ENCODE data around the gene CNIH3. TPM values are rescaled to one million over a fixed set of nuclear protein-coding genes. Genes with fewer than 3 reads are reported as not detected.

Gene CNIH3
- total RNA-seq, 1 donor from 2014 or later = 1.5 TPM

DNA sequence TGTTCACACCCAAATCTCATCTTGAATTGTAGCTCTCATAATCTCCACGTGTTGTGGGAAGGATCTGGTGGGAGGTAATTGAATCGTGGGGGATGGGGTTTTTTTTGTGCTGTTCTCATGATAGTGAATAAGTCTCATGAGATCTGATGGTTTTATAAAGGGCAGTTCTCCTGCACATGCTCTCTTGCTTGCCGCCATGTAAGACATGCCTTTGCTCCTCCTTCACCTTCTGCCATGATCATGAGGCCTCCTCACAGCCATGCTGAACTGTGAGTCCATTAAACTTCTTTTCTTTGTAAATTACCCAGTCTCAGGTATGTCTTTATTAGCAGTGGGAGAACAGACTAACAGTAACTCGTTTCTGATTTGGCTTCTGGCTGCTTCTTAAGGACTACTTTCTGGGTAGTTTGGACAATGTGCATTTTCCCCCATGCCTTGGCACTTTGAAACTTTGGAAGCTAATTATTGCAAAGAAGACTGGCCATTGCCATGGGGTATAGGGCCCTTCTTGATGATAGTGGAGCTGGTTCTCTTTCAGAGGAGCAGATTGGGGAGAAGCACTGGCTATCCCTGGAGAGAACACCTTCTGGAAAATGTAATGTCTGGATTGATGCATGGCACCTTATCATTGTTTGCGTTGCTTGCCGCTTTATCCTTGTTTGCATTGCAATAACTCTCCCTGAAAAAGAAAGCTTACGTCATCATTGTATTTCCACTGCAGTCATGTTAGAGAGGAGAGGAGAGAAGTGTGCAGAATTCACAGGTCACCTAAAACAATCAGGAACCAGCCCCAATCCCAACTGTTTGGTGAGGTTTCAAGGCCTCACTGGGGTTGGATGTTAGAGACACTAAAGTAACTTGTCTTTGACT lies 5.9 kb downstream of the CNIH3 start:
- DNase-seq (ENCODE audit: low spot score) = no peak
- Mint-ChIP-seq H3K36me3 (ENCODE audit: low read depth) (peaks cover 2% of the 10 kb centered on the region), H3K4me1 (ENCODE audit: low read depth) (peaks cover 17% of the 10 kb centered on the region), H3K27me3 (ENCODE audit: low read depth) (peaks cover 39% of the 10 kb centered on the region), H3K9me3 (ENCODE audit: low read depth) (peaks cover 4% of the 10 kb centered on the region), H3K27ac (ENCODE audit: unreplicated experiment) (no peak overlapping the region), H3K4me3 (ENCODE audit: unreplicated experiment) (no peak overlapping the region)
- TF ChIP-seq, protein P1, sequence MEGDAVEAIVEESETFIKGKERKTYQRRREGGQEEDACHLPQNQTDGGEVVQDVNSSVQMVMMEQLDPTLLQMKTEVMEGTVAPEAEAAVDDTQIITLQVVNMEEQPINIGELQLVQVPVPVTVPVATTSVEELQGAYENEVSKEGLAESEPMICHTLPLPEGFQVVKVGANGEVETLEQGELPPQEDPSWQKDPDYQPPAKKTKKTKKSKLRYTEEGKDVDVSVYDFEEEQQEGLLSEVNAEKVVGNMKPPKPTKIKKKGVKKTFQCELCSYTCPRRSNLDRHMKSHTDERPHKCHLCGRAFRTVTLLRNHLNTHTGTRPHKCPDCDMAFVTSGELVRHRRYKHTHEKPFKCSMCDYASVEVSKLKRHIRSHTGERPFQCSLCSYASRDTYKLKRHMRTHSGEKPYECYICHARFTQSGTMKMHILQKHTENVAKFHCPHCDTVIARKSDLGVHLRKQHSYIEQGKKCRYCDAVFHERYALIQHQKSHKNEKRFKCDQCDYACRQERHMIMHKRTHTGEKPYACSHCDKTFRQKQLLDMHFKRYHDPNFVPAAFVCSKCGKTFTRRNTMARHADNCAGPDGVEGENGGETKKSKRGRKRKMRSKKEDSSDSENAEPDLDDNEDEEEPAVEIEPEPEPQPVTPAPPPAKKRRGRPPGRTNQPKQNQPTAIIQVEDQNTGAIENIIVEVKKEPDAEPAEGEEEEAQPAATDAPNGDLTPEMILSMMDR (IDR thresholded peaks at IDR 0.05) = no peak

DNA sequence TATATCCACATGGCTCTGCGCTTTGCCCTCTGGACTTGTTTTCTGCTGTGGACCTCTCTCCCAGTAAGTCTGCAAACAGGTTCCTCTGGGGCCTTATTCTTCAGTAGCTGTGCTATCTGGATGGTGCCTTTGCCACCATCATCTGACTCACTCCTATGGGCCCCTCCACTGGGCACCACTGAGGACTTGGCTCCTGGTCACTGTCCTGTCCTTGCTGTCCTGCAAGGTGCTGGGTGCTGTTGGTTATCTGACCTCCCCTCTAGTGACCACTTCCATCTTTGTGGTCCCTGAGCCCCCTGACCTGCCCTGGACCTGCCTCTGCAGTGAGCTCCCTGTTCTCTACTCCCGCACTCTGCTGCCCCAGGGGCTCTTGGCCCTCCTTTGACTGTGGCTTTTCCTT lies 6.7 kb downstream of the CNIH3 start:
- Mint-ChIP-seq H3K9me3 (ENCODE audit: low read depth) (peaks cover 4% of the 10 kb centered on the region), H3K36me3 (ENCODE audit: low read depth) (peaks cover 2% of the 10 kb centered on the region), H3K27me3 (ENCODE audit: low read depth) (peaks cover 33% of the 10 kb centered on the region), H3K27ac (ENCODE audit: unreplicated experiment) (no peak overlapping the region), H3K4me1 (ENCODE audit: low read depth) (peaks cover 12% of the 10 kb centered on the region), H3K4me3 (ENCODE audit: unreplicated experiment) (no peak overlapping the region)
- TF ChIP-seq, protein P1 (IDR thresholded peaks at IDR 0.05) = no peak
- DNase-seq (ENCODE audit: low spot score) = no peak

DNA sequence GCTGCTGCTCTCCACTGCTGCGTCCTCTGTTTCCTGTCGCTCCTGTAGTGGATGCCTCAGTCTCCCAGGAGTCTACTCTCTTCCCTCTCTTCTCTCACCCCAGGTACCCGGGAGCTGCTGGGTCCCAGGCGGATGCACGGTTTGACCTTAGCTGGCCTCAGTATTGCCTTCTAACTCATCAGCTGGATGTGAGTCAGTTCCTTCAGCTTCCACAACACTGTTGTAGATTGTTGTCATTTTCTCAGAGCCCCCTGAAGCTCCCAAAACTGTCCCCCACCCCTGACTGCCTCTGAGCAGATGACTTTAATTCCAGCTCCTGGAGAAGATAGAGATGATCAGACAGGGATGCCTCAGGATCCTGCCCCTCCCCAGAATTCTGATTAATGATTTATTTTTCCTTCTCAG lies 7.2 kb downstream of the CNIH3 start:
- no peak for DNase-seq (ENCODE audit: low spot score)

DNA sequence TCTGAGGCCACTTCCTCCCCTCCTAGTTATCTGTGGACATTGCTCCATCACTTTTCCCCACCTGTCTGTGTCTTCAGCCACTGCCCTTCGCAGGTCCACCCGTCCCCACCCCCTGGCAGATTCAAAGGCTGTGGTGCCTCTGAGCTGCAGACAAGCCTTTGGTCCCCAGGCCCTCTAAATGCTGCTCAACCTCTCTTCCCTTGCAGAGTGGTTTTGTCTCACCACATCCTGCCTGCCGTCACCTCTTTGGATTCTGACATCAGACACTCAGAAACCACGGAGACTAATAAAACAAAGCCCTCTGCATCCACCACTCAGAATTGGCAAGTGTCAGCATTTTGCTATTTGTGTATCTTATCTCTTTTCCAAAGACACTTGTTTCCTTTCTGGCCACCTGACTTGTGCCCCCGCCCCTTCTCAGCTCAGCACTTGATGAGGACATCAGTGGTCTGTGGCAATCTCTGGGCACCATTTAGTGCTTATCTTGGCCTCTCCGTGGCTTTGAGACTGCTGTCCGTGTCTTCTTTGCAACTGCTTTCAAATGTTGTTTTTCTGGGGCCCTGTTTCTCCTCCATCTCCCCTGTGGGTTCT lies 7.7 kb downstream of the CNIH3 start:
- TF ChIP-seq, protein P1 (IDR thresholded peaks at IDR 0.05) = no peak
- peaks cover 12% of the 10 kb centered on the region for H3K4me1 Mint-ChIP-seq (ENCODE audit: low read depth)
- no peak for DNase-seq (ENCODE audit: low spot score)
- peak overlapping the region; percentile 18 for H3K27ac Mint-ChIP-seq (ENCODE audit: unreplicated experiment)
- H3K4me3 Mint-ChIP-seq (ENCODE audit: unreplicated experiment) = no peak overlapping the region
- H3K36me3 Mint-ChIP-seq (ENCODE audit: low read depth) = peaks cover 2% of the 10 kb centered on the region
- H3K9me3 Mint-ChIP-seq (ENCODE audit: low read depth) = peaks cover 4% of the 10 kb centered on the region
- peaks cover 28% of the 10 kb centered on the region for H3K27me3 Mint-ChIP-seq (ENCODE audit: low read depth)

More for the DNA sequence above, 7.2 kb downstream of the CNIH3 start:
- Mint-ChIP-seq H3K4me3 (ENCODE audit: unreplicated experiment) (no peak overlapping the region), H3K27ac (ENCODE audit: unreplicated experiment) (no peak overlapping the region), H3K4me1 (ENCODE audit: low read depth) (peaks cover 12% of the 10 kb centered on the region), H3K27me3 (ENCODE audit: low read depth) (peaks cover 32% of the 10 kb centered on the region), H3K36me3 (ENCODE audit: low read depth) (peaks cover 2% of the 10 kb centered on the region), H3K9me3 (ENCODE audit: low read depth) (peaks cover 4% of the 10 kb centered on the region)
- TF ChIP-seq, protein P1 (IDR thresholded peaks at IDR 0.05) = no peak

DNA sequence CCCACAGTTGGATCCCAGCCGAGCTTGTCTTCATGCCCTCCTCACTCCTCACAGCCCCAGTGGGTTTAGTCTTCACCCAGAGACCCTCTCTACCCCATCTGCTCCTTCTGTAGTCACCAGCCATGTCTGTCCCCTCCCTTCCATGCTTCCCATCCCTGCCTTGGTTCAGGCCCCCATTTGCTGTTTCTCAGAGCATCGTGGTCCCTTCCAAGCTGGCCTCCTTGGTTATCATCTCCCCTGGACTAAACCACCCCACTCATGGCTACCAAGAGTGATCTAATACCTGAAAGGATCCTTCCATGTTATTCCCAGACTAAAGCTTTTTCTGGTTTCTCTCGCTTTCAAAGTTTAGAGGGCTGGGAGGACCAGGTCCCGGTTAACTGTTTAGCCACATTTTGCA lies 8.3 kb downstream of the CNIH3 start:
- no peak overlapping the region for H3K27ac Mint-ChIP-seq (ENCODE audit: unreplicated experiment)
- H3K27me3 Mint-ChIP-seq (ENCODE audit: low read depth) = peaks cover 22% of the 10 kb centered on the region
- peaks cover 12% of the 10 kb centered on the region for H3K4me1 Mint-ChIP-seq (ENCODE audit: low read depth)
- peaks cover 2% of the 10 kb centered on the region for H3K36me3 Mint-ChIP-seq (ENCODE audit: low read depth)
- DNase-seq (ENCODE audit: low spot score) = no peak
- TF ChIP-seq, protein P1 (IDR thresholded peaks at IDR 0.05) = no peak
- peaks cover 4% of the 10 kb centered on the region for H3K9me3 Mint-ChIP-seq (ENCODE audit: low read depth)
- H3K4me3 Mint-ChIP-seq (ENCODE audit: unreplicated experiment) = no peak overlapping the region
